Activated T-helper 1 cell treated with anti-CD3 and anti-CD28 coated beads, Interleukin-2, amount 50 U/mL, for 16 hours (primary cell): ENCODE measurements around the gene NCK1.
A peak's percentile ranks its signal among the peaks of the same experiment; 100 is the strongest.

Source experiments
- DNase-seq, 2 donors: peaks; one replicate each; pipeline ENCODE4 v3.0.0-alpha.2; 2020; ENCODE audit warnings: low read depth in 1 of 2, low spot score in 1 of 2

NCK1 gene

GRCh38 chr3:136861890-136862616 lies at the start of gene NCK1:
Gene NCK1, plus strand, starts transcription at chr3:136862208. Its CDS starts 65,794 bp downstream, at chr3:136928002.
- peak; percentile 94 to 97 for DNase-seq

GRCh38 chr3:136817448-136817847 lies 44.6 kb upstream of the NCK1 start:
- DNase-seq = no peak

- no peak for DNase-seq
These were observed 43.7 kb upstream of the NCK1 start for GRCh38 chr3:136818191-136818768.

- DNase-seq = peak in 1 of 2 donors; percentile 3
These were observed 43.1 kb upstream of the NCK1 start, which contains the start of gene SLC35G2 for GRCh38 chr3:136818769-136819391. Gene SLC35G2, plus strand, starts transcription at chr3:136819126. Its CDS starts 35,335 bp downstream, at chr3:136854461.

GRCh38 chr3:136819392-136819730 lies 42.6 kb upstream of the NCK1 start:
- no peak for DNase-seq

- DNase-seq = no peak
These were observed 42.0 kb upstream of the NCK1 start for GRCh38 chr3:136819731-136820679.

- no peak for DNase-seq
These were observed 30.5 kb upstream of the NCK1 start for GRCh38 chr3:136831461-136831860.

- DNase-seq = no peak
These were observed 26.8 kb upstream of the NCK1 start for GRCh38 chr3:136835089-136835812.

GRCh38 chr3:136835813-136836510 lies 26.0 kb upstream of the NCK1 start:
- no peak for DNase-seq

GRCh38 chr3:136836511-136837156 lies 25.4 kb upstream of the NCK1 start:
- no peak for DNase-seq

- DNase-seq = no peak
These were observed 23.1 kb upstream of the NCK1 start for GRCh38 chr3:136838641-136839555.

- no peak for DNase-seq
These were observed 22.5 kb upstream of the NCK1 start for GRCh38 chr3:136839556-136839931.

GRCh38 chr3:136840252-136840651 lies 21.8 kb upstream of the NCK1 start:
- no peak for DNase-seq

- no peak for DNase-seq
These were observed 19.7 kb upstream of the NCK1 start for GRCh38 chr3:136842294-136842693.

- DNase-seq = no peak
These were observed 17.3 kb upstream of the NCK1 start for GRCh38 chr3:136844724-136845123.

- no peak for DNase-seq
These were observed 9.8 kb upstream of the NCK1 start for GRCh38 chr3:136852180-136852579.

GRCh38 chr3:136856665-136857064 lies 5.3 kb upstream of the NCK1 start:
- DNase-seq = no peak

- no peak for DNase-seq
These were observed 3.6 kb upstream of the NCK1 start for GRCh38 chr3:136858381-136858780.

GRCh38 chr3:136860541-136860940 lies 1.5 kb upstream of the NCK1 start:
- DNase-seq = no peak
